ENCODE measurements around the gene TTC9B. TPM values are rescaled to one million over a fixed set of nuclear protein-coding genes. Genes with fewer than 3 reads are reported as not detected.

Gene TTC9B
- total RNA-seq, 6 experiments from 2014 or later = not detected

DNA sequence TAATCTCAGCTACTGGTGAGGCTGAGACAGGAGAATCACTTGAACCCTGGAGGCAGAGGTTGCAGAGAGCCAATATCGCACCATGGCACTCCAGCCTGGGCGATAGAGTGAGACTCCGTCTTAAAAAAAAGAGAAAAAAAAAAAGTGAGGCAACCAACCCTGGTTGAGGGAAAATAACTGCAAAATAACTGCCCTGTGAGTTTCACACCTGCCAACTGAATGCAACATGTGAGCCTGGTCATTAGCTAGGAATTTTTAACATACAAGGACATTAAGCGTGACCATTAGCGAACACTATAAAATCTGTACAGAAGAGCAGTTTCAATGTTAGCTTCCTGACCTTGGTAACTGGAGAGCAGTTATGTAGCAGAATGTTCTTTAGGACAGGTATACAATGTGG, 10.7 kb upstream of the TTC9B start:
- no peak for DNase-seq
- H3K4me3 Mint-ChIP-seq = no peak overlapping the region
- peaks cover 8% of the 10 kb centered on the region for H3K27me3 Mint-ChIP-seq (ENCODE audit: insufficient read depth)
- H3K9me3 Mint-ChIP-seq = peaks cover 5% of the 10 kb centered on the region; the same call in 1 of the 2 replicates
- H3K27ac Mint-ChIP-seq = peak overlapping the region; percentile 73; the same call in 1 of the 2 replicates
- H3K4me1 Mint-ChIP-seq (ENCODE audit: low read depth) = peaks cover 64% of the 10 kb centered on the region
- H3K36me3 Mint-ChIP-seq (ENCODE audit: low read depth) = peaks cover 6% of the 10 kb centered on the region
- TF ChIP-seq, protein P1, sequence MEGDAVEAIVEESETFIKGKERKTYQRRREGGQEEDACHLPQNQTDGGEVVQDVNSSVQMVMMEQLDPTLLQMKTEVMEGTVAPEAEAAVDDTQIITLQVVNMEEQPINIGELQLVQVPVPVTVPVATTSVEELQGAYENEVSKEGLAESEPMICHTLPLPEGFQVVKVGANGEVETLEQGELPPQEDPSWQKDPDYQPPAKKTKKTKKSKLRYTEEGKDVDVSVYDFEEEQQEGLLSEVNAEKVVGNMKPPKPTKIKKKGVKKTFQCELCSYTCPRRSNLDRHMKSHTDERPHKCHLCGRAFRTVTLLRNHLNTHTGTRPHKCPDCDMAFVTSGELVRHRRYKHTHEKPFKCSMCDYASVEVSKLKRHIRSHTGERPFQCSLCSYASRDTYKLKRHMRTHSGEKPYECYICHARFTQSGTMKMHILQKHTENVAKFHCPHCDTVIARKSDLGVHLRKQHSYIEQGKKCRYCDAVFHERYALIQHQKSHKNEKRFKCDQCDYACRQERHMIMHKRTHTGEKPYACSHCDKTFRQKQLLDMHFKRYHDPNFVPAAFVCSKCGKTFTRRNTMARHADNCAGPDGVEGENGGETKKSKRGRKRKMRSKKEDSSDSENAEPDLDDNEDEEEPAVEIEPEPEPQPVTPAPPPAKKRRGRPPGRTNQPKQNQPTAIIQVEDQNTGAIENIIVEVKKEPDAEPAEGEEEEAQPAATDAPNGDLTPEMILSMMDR (IDR thresholded peaks at IDR 0.05) = no peak

DNA sequence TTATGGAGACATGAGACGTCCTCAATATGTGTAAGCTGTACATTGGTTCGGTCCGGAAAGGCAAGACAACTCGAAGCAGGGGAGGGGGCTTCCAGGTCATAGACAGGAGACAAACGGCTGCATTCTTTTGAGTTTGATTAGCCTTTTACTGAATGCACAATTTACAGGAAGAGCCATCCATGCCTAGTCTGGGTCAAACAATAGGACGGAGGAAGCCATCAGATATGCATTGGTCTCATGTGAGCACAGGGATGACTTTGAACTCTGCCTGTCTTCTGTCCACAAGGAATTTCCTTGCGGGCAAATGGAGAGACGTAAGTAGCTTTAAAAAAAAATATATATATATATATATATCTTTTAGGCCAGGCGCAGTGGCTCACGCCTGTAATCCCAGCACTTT, 10.2 kb upstream of the TTC9B start:
- DNase-seq = no peak
- peaks cover 6% of the 10 kb centered on the region for H3K36me3 Mint-ChIP-seq (ENCODE audit: low read depth)
- H3K9me3 Mint-ChIP-seq = peaks cover 5% of the 10 kb centered on the region; the same call in 1 of the 2 replicates
- no peak overlapping the region for H3K27ac Mint-ChIP-seq
- no peak overlapping the region for H3K4me3 Mint-ChIP-seq
- H3K4me1 Mint-ChIP-seq (ENCODE audit: low read depth) = peaks cover 64% of the 10 kb centered on the region
- H3K27me3 Mint-ChIP-seq (ENCODE audit: insufficient read depth) = peaks cover 8% of the 10 kb centered on the region
- TF ChIP-seq, protein P1 (IDR thresholded peaks at IDR 0.05) = no peak

DNA sequence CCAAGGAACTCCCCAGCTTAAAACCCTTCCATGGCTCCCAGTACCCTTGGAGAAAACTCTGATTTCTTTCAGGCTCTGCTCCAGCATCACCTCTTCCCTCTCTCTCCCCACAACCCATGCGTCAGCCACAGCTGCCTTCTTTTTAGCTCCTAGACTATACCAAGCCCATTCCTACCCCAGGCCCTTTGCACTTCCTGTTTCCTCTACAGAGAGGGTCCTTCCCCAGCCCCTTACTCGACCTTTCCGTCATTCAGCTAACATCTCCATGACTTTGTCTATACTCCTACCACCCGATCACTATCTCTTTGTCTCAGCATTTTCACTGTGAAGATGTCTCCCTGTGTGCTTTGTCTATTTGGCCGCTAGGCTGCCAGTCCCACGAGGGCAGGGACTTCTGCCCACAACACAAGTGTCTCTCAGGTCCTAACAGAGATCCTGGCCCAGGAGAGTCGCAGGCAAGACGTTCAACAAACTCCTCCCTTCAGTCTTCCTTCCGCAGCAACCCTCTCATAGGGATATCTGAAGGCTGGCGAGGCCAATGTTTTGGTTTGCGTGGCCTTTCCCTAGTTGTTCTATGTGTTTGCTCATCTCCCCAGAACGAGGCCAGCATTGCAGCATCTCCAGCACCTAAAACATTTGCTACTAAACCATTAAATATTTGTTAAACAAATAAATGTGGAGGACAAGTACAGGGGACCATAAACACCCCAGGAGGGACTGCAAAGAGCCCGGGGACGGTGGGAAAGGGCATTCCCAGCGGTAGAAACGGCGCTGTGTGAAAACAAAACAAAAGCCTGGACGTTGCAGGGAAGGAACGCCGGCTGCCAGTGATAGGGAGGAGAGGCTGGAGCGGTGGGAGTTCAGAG, 7.5 kb upstream of the TTC9B start:
- Mint-ChIP-seq H3K9me3 (peaks cover 14% of the 10 kb centered on the region), H3K27me3 (ENCODE audit: insufficient read depth) (peaks cover 11% of the 10 kb centered on the region), H3K27ac (peak overlapping the region; percentile 68), H3K36me3 (ENCODE audit: low read depth) (peaks cover 12% of the 10 kb centered on the region), H3K4me1 (ENCODE audit: low read depth) (peaks cover 54% of the 10 kb centered on the region), H3K4me3 (peak overlapping the region; percentile 87)
- TF ChIP-seq, protein P1 (IDR thresholded peaks at IDR 0.05) = peak; percentile 31; the same call in 1 of the 2 replicates
- DNase-seq = peak; percentile 20

DNA sequence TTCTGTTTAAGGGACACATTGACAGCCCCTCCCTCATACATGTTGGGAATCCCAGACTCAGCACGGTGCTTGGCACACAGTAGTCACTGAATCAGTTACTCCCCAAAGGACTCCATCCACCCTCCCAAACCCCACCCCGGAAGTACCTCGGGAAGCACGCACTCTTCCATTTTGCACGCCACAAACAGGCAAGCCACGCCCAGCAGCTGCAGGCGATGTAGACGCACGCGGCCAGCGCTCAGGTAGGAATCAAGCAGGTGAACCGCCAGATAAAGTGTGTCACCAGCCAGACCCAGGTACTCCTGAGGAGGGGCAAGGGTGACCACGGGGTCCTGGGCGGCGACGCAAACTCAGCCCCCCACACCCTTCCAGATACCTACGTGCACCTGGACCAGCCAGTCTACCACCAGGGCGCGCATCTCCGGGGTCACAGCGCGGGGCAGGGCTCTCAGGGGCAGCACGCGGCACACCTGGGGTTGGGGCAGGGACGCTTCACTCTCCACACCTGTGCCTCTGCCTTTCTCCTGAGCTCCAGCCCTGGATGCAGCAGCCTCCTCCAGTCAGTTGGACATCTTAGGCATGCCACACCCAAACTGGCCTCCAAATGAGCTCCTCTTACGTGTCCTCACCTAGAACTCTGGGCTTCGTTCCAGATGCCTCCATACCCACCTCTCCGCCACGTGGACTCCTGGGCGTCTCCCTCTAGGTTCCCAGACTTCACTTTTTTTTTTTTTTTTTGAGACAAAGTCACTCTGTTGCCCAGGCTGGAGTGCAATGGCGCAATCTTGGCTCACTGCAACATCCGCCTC, 6.4 kb upstream of the TTC9B start:
- Mint-ChIP-seq H3K27me3 (ENCODE audit: insufficient read depth) (peaks cover 11% of the 10 kb centered on the region), H3K9me3 (peaks cover 14% of the 10 kb centered on the region), H3K27ac (no peak overlapping the region), H3K4me3 (no peak overlapping the region), H3K36me3 (ENCODE audit: low read depth) (peaks cover 12% of the 10 kb centered on the region), H3K4me1 (ENCODE audit: low read depth) (peaks cover 53% of the 10 kb centered on the region)
- TF ChIP-seq, protein P1 (IDR thresholded peaks at IDR 0.05) = no peak
- DNase-seq = no peak

DNA sequence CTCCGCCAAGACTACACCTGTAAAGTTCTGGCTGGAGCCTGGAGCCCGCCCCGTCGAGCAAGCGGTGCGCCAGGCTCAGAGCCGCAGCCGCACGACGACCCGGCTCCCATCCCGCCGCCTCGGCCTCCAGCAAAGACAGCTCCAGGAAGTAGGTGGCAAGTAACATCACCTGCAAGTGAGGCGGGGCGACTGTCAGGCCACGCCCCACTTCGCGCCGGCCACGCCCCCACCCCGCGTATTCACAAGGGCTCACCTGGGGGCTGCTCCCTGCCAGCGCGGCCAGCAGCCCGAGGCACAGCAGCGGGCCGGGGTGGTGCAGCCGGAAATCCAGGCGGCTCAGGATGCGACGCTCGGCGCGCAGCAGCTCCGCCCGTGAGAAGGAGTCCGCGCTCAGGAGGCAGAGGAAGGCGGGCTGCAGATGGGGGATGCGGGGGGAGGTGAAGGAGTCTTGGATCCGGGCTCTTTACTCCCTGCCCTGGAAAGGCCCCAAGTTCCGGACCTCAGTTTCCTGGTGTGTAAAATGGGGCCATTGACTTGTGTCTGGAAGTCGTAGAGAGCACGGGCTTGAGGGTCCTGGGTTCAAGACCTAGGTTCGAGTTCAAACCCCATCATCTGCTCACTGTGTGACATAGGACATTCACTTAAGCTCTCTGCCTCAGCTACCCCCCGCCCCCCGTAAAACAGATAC, 5.1 kb upstream of the TTC9B start:
- TF ChIP-seq, protein P1 (IDR thresholded peaks at IDR 0.05) = no peak
- Mint-ChIP-seq H3K4me3 (no peak overlapping the region), H3K9me3 (peaks cover 14% of the 10 kb centered on the region), H3K27me3 (ENCODE audit: insufficient read depth) (peaks cover 11% of the 10 kb centered on the region), H3K36me3 (ENCODE audit: low read depth) (peaks cover 12% of the 10 kb centered on the region), H3K4me1 (ENCODE audit: low read depth) (peaks cover 49% of the 10 kb centered on the region), H3K27ac (no peak overlapping the region)
- DNase-seq = no peak
